ENCODE data around the gene RAD51B. TPM values are rescaled to one million over a fixed set of nuclear protein-coding genes. Genes with fewer than 3 reads are reported as not detected.
A peak's percentile ranks its signal among the peaks of the same experiment; 100 is the strongest.

The RAD51B gene
- total RNA-seq, 1 experiment from 2014 or later, result 20.0 TPM

DNA sequence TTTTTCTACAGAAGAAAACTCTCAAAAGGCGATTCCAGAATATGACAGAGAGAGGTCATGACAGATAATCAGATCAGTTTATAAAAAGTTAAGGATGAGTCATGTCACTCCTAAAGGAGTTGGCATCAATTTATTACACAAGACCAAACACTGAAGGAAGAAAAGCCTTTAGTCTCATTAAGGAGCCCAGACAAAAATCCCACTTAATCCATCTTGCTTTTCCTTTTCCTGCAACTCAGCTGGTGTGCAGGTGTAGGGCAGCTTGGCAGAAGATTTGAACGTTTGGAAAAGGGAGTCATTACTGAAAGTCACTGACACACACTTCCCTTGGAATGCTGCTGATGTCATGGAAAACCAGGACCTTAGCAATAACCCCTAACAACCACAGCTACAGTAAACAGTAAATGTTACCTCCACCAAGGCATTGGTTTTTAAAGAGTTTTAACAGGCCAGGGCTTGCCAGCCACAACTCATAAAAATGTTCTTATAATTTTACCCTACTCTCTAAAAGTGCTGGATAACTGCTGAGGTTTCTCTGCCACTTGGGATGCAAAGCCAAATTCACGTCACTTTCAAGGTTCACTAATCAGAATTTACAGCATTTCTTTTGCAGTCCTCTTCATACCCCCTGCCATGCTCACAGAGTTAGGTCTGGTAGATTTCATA lies 320.6 kb downstream of the RAD51B start:
- ChIA-PET RAD21 (ENCODE audit: low non-redundant PET in 1 of 2, low total read pairs in 2 of 2, uncharacterized antibody in 2 of 2, unreplicated experiment in 2 of 2) (interaction anchor here in 1 of 2 experiments (1.4 kb wide), 1 partner anchor 50 kb away, joined by 4 read pairs; no protein-coding TSS in a partner anchor), POLR2A (no interaction called here), CTCF (no interaction called here)
- no peaks in the 10 kb centered on the region for H3K79me2 ChIP-seq (ENCODE audit: insufficient read depth, low read length)
- no peaks in the 10 kb centered on the region for H4K20me1 ChIP-seq (ENCODE audit: insufficient read depth)
- H3K9ac ChIP-seq (ENCODE audit: low read length), result peak overlapping the region; percentile 48
- intact Hi-C loops (cut with micrococcal nuclease), result loop anchor here (5.0 kb wide), 2 partner anchors 107 to 652 kb away; partner anchors contain the start of gene ZFP36L1
- H3K9me3 ChIP-seq (ENCODE audit: control insufficient read depth in 1 of 2, insufficient read depth in 1 of 2, low read depth in 1 of 2, low read length in 2 of 2), result no peaks in the 10 kb centered on the region
- no peaks in the 10 kb centered on the region for H3K36me3 ChIP-seq (ENCODE audit: control insufficient read depth in 1 of 2, insufficient read depth in 2 of 2, low read length in 2 of 2)
- H3K4me1 ChIP-seq (ENCODE audit: control insufficient read depth in 1 of 2, insufficient read depth in 2 of 2, low read length in 2 of 2), result peaks cover 84 to 86% of the 10 kb centered on the region in 2 experiments
- H3K27ac ChIP-seq (ENCODE audit: low read depth, low read length), result peak overlapping the region; percentile 99
- peak overlapping the region in 1 of 2 experiments; percentile 6; a peak in 1 of 4 replicates for H3K4me3 ChIP-seq (replicated peaks in 1 of 2; ENCODE audit: low read depth in 1 of 2, low read length in 2 of 2)
- peak overlapping the region; percentile 55 for H3K4me2 ChIP-seq (ENCODE audit: low read length)
- H2AFZ ChIP-seq (ENCODE audit: low read depth, low read length, poor library complexity, severe bottlenecking), result no peak overlapping the region
- no peaks in the 10 kb centered on the region for H3K9me2 ChIP-seq (ENCODE audit: insufficient read depth)
- BruUV-seq (replicated peaks), result no TSS peak
- DNase-seq (ENCODE audit: low read depth, low spot score) (peak; percentile 95), ATAC-seq (peak; percentile 62)
- no peaks in the 10 kb centered on the region for H3K27me3 ChIP-seq (ENCODE audit: insufficient read depth, low read length)
- peak; percentile 83 for TF ChIP-seq CEBPB (IDR thresholded peaks at IDR 0.05; ENCODE audit: low read depth)
- TF ChIP-seq EGR1 (IDR thresholded peaks at IDR 0.05; ENCODE audit: low read depth), result no peak
- peak; percentile 34 for TF ChIP-seq RAD21 (IDR thresholded peaks at IDR 0.05; ENCODE audit: low read depth)
- TF ChIP-seq, protein P1, sequence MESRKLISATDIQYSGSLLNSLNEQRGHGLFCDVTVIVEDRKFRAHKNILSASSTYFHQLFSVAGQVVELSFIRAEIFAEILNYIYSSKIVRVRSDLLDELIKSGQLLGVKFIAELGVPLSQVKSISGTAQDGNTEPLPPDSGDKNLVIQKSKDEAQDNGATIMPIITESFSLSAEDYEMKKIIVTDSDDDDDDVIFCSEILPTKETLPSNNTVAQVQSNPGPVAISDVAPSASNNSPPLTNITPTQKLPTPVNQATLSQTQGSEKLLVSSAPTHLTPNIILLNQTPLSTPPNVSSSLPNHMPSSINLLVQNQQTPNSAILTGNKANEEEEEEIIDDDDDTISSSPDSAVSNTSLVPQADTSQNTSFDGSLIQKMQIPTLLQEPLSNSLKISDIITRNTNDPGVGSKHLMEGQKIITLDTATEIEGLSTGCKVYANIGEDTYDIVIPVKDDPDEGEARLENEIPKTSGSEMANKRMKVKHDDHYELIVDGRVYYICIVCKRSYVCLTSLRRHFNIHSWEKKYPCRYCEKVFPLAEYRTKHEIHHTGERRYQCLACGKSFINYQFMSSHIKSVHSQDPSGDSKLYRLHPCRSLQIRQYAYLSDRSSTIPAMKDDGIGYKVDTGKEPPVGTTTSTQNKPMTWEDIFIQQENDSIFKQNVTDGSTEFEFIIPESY (IDR thresholded peaks at IDR 0.05; ENCODE audit: extremely low read depth, insufficient replicate concordance, low read length), result peak; percentile 30
- TF ChIP-seq YY1 (IDR thresholded peaks at IDR 0.05; ENCODE audit: extremely low read depth, insufficient replicate concordance, low read depth, low read length), result peak; percentile 56
- TF ChIP-seq CBX3 (IDR thresholded peaks at IDR 0.05; ENCODE audit: low read depth), result peak; percentile 92
- TF ChIP-seq SP1 (IDR thresholded peaks at IDR 0.05; ENCODE audit: low read depth), result peak; percentile 96
- TF ChIP-seq ZNF274 (IDR thresholded peaks at IDR 0.05; ENCODE audit: low read depth, low read length), result no peak
- TF ChIP-seq FOSL1 (IDR thresholded peaks at IDR 0.05; ENCODE audit: low read depth), result peak; percentile 81
- no peak for TF ChIP-seq EZH2 (IDR thresholded peaks at IDR 0.05)
- no peak for TF ChIP-seq ZFX (IDR thresholded peaks at IDR 0.05)
- TF ChIP-seq SIN3A (IDR thresholded peaks at IDR 0.05; ENCODE audit: low read depth), result peak; percentile 84
- TF ChIP-seq SRF (IDR thresholded peaks at IDR 0.05; ENCODE audit: low read depth), result 0 out of 2 replicates have a peak, but pooled peaks have one; percentile 48
- no peak for TF ChIP-seq POLR2A (IDR thresholded peaks at IDR 0.05; ENCODE audit: borderline replicate concordance, extremely low read depth, insufficient read depth, insufficient read length)
- peak; percentile 85 for TF ChIP-seq JUND (IDR thresholded peaks at IDR 0.05)
- TF ChIP-seq, protein P2, sequence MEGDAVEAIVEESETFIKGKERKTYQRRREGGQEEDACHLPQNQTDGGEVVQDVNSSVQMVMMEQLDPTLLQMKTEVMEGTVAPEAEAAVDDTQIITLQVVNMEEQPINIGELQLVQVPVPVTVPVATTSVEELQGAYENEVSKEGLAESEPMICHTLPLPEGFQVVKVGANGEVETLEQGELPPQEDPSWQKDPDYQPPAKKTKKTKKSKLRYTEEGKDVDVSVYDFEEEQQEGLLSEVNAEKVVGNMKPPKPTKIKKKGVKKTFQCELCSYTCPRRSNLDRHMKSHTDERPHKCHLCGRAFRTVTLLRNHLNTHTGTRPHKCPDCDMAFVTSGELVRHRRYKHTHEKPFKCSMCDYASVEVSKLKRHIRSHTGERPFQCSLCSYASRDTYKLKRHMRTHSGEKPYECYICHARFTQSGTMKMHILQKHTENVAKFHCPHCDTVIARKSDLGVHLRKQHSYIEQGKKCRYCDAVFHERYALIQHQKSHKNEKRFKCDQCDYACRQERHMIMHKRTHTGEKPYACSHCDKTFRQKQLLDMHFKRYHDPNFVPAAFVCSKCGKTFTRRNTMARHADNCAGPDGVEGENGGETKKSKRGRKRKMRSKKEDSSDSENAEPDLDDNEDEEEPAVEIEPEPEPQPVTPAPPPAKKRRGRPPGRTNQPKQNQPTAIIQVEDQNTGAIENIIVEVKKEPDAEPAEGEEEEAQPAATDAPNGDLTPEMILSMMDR (IDR thresholded peaks at IDR 0.05 in 2 of 3, conservative IDR thresholded peaks at IDR 0.05 in 1 of 3; ENCODE audit: borderline replicate concordance in 1 of 3, insufficient read depth in 1 of 3, low read depth in 2 of 3, low read length in 2 of 3), result no peak
- TF ChIP-seq, protein P3, sequence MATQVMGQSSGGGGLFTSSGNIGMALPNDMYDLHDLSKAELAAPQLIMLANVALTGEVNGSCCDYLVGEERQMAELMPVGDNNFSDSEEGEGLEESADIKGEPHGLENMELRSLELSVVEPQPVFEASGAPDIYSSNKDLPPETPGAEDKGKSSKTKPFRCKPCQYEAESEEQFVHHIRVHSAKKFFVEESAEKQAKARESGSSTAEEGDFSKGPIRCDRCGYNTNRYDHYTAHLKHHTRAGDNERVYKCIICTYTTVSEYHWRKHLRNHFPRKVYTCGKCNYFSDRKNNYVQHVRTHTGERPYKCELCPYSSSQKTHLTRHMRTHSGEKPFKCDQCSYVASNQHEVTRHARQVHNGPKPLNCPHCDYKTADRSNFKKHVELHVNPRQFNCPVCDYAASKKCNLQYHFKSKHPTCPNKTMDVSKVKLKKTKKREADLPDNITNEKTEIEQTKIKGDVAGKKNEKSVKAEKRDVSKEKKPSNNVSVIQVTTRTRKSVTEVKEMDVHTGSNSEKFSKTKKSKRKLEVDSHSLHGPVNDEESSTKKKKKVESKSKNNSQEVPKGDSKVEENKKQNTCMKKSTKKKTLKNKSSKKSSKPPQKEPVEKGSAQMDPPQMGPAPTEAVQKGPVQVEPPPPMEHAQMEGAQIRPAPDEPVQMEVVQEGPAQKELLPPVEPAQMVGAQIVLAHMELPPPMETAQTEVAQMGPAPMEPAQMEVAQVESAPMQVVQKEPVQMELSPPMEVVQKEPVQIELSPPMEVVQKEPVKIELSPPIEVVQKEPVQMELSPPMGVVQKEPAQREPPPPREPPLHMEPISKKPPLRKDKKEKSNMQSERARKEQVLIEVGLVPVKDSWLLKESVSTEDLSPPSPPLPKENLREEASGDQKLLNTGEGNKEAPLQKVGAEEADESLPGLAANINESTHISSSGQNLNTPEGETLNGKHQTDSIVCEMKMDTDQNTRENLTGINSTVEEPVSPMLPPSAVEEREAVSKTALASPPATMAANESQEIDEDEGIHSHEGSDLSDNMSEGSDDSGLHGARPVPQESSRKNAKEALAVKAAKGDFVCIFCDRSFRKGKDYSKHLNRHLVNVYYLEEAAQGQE (IDR thresholded peaks at IDR 0.05; ENCODE audit: low read depth), result no peak
- TF ChIP-seq ELF1 (IDR thresholded peaks at IDR 0.05; ENCODE audit: borderline replicate concordance, low read depth), result no peak
- TF ChIP-seq, protein P4, sequence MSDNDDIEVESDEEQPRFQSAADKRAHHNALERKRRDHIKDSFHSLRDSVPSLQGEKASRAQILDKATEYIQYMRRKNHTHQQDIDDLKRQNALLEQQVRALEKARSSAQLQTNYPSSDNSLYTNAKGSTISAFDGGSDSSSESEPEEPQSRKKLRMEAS (IDR thresholded peaks at IDR 0.05), result no peak; the same call in 1 of the 2 replicates
- TF ChIP-seq POLR2AphosphoS5 (IDR thresholded peaks at IDR 0.05; ENCODE audit: low read depth, low read length), result peak; percentile 51

Data from HCT116 (cell line).